ENCODE measurements around the gene COLEC12.

COLEC12 gene

DNA sequence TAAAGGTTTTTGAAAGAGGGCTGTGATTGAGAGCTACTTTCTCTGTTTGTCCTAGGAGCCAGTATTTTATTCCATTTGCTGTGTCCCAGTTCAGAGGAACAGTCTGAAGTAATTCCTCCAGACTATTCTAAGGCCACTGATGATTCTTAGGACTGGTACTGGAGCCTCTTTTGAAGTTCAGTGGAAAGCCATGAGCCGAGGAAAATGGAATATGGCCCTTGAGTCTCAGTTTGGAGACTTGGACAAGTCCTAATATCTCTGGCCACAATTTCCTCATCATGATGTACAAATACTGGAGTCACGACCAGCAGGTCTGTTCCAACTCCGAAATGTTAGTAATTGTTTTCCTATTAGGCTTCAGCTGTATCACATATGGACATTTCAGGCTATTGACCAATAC lies 7.1 kb upstream of the COLEC12 start:
- TF ChIP-seq, protein P1, sequence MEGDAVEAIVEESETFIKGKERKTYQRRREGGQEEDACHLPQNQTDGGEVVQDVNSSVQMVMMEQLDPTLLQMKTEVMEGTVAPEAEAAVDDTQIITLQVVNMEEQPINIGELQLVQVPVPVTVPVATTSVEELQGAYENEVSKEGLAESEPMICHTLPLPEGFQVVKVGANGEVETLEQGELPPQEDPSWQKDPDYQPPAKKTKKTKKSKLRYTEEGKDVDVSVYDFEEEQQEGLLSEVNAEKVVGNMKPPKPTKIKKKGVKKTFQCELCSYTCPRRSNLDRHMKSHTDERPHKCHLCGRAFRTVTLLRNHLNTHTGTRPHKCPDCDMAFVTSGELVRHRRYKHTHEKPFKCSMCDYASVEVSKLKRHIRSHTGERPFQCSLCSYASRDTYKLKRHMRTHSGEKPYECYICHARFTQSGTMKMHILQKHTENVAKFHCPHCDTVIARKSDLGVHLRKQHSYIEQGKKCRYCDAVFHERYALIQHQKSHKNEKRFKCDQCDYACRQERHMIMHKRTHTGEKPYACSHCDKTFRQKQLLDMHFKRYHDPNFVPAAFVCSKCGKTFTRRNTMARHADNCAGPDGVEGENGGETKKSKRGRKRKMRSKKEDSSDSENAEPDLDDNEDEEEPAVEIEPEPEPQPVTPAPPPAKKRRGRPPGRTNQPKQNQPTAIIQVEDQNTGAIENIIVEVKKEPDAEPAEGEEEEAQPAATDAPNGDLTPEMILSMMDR (IDR thresholded peaks at IDR 0.05; ENCODE audit: control insufficient read depth, insufficient read depth, low read depth, low read length, missing control alignments): no peak
- no peak overlapping the region for H3K4me3 ChIP-seq (ENCODE audit: control insufficient read depth, low read depth, low read length)
- DNase-seq (ENCODE audit: low read depth): no peak

DNA sequence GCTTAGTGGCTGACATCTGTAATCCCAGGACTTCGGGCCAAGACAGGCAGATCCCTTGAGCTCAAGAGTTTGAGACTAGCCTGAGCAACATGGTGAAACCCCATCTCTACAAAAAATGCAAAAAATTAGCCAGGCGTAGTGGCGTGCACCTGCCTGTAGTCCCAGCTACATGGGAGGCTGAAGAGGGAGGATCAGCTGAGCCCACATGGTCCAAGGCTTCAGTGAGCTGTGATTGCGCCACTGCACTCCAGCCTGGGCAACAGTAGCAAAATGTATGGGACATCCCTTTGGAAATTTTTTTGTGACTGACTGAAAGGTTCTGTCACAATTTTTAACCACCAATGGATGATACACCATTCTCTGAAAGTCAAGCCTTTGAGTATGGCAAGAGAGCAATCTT lies 6.3 kb upstream of the COLEC12 start:
- TF ChIP-seq, protein P1 (IDR thresholded peaks at IDR 0.05; ENCODE audit: control insufficient read depth, insufficient read depth, low read depth, low read length, missing control alignments): no peak
- DNase-seq (ENCODE audit: low read depth): no peak
- no peak overlapping the region for H3K4me3 ChIP-seq (ENCODE audit: control insufficient read depth, low read depth, low read length)

DNA sequence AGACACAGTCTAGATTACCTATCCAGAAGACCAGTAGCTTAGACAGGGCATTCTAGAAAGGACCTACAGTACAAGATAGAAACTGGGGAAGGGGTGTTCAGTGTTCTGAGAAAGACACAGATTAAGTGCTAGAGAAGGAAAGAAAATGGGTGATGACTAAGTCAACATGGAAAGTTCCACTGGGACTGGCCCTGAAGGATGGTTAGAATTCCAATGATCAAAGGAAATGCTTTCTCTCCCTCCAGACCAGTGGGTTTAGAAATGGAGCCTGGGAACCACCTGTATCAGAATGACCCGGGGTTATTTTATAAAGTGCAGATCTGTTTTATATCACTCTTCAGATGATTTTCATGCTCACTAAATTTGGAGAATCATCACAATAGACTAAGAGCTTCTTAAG lies 5.8 kb upstream of the COLEC12 start:
- no peak for DNase-seq (ENCODE audit: low read depth)
- no peak overlapping the region for H3K4me3 ChIP-seq (ENCODE audit: control insufficient read depth, low read depth, low read length)
- TF ChIP-seq, protein P1 (IDR thresholded peaks at IDR 0.05; ENCODE audit: control insufficient read depth, insufficient read depth, low read depth, low read length, missing control alignments): no peak

DNA sequence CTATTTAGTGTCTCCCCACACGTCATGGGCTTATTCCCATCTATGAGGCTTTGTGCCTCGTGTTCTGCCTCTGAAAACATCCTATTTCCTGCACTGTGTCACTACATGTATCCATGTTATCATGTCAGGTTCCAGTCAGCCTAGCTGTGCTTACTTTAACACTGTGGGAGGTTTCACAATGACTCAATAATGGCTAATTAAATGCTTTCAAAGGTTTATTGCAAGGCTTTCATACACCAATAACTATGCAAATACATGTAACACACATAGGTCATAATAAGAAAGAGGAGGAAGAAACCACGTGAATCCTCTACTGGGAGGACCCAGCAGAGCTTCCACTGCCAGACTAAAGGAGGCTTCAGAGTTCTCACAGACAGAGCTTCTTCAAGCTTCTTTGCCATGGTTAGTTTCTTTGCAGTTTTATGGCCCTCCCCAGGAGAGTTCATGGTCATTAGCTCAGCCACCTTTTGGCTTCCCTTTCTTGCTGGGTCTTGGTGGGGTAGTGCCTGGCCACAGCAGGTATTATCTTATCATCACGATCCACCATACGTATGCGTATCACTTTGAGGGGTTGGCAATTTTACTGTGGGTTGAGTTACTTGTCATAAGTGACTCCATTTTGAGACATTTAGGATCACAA lies 5.1 kb upstream of the COLEC12 start:
- no peak overlapping the region for H3K4me3 ChIP-seq (ENCODE audit: control insufficient read depth, low read depth, low read length)
- TF ChIP-seq, protein P1 (IDR thresholded peaks at IDR 0.05; ENCODE audit: control insufficient read depth, insufficient read depth, low read depth, low read length, missing control alignments): no peak
- no peak for DNase-seq (ENCODE audit: low read depth)

DNA sequence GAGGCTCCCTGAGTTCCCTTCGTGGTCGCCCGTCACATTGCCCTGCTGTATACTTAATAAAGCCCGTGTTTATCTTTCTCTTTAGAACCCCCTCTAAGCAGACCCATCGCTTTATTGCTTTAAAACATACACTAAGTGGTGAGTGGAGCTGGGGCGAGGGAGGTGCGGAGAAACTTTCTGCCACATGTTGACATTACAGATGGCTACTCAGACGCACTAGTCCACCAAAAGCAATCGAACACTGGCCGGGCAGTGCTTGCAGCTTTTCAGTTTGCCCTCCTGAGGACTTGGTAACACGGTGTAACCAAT lies 859 bp upstream of the COLEC12 start:
- TF ChIP-seq, protein P1 (IDR thresholded peaks at IDR 0.05; ENCODE audit: control insufficient read depth, insufficient read depth, low read depth, low read length, missing control alignments): no peak
- no peak overlapping the region for H3K4me3 ChIP-seq (ENCODE audit: control insufficient read depth, low read depth, low read length)
- no peak for DNase-seq (ENCODE audit: low read depth)

DNA sequence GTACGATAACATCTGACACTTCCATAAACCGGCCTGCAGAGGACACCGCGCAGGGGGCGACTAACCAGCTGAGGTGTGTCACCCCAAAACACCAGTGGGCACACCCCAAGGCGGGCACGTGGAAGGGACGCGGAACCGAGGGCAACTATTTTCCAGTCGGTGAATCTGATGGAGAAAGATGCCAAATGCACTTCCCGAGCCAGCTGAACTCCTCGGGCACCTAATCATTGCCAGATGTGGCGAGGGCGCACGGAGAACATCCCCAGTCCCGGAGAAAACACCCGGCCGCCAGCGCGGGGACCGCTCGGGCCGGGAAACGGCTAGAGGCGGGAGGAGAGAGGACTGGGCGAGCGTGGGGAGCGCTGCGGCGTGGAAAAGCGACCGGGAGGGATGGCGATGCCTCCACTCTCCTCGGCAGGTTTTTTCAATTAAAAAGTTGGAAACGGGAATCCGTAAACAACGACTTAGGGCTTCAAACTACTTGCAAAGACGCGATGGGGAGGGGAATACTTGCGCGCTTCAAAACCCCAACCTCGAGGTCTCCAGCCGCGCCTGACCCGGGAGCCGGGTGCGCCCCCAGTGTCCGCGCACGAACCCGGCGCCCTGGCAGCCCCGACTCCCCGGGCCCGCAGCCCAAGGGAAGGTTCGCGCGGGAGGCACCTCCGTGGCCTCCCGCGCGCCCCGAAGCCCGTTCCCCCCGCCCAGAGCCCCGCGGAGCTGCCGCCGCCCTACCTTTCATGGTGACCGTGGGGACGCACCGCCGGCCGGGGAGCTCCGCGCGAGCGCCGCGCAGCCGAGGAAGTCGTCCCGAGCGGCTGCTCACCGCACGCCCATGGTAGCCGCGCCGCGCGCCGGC lies 497 bp downstream of the COLEC12 start:
- TF ChIP-seq, protein P1 (IDR thresholded peaks at IDR 0.05; ENCODE audit: control insufficient read depth, insufficient read depth, low read depth, low read length, missing control alignments): no peak
- H3K4me3 ChIP-seq (ENCODE audit: control insufficient read depth, low read depth, low read length): peak overlapping the region; percentile 76
- DNase-seq (ENCODE audit: low read depth): no peak
